GM21717 (cell line): ENCODE measurements around the gene TNFRSF1A.

ENCODE experiments used
- ATAC-seq: cut with Tn5 transposase; IDR thresholded peaks from one replicate; pipeline ENCODE4 v1.9.1; 2021; ENCODE audit warnings: mild to moderate bottlenecking, moderate library complexity; ENCODE audit not compliant: unreplicated experiment

Gene TNFRSF1A

GRCh38 chr12:6341417-6342139, at the start of gene TNFRSF1A:
TSS of gene TNFRSF1A (minus strand) at chr12:6342076. CDS start at chr12:6341814, 262 bp downstream.
- no peak for ATAC-seq

GRCh38 chr12:6391013-6391412, 49.1 kb upstream of the TNFRSF1A start:
- ATAC-seq, result no peak

- no peak for ATAC-seq
Observed at GRCh38 chr12:6390084-6390799, 48.4 kb upstream of the TNFRSF1A start.

GRCh38 chr12:6387541-6387940, 45.7 kb upstream of the TNFRSF1A start:
- no peak for ATAC-seq

GRCh38 chr12:6386491-6386890, 44.6 kb upstream of the TNFRSF1A start:
- ATAC-seq, result no peak

GRCh38 chr12:6386038-6386437, 44.2 kb upstream of the TNFRSF1A start:
- no peak for ATAC-seq

- no peak for ATAC-seq
Observed at GRCh38 chr12:6384499-6385436, 42.9 kb upstream of the TNFRSF1A start.

- no peak for ATAC-seq
Observed at GRCh38 chr12:6383572-6384498, 42.0 kb upstream of the TNFRSF1A start, which contains the start of gene LTBR. TSS of gene LTBR (plus strand) at chr12:6384162. CDS start at chr12:6384359, 197 bp downstream.

GRCh38 chr12:6382982-6383381, 41.1 kb upstream of the TNFRSF1A start:
- no peak for ATAC-seq

GRCh38 chr12:6382371-6382770, 40.5 kb upstream of the TNFRSF1A start:
- ATAC-seq, result no peak

- ATAC-seq, result no peak
Observed at GRCh38 chr12:6380141-6381121, 38.6 kb upstream of the TNFRSF1A start.

GRCh38 chr12:6378709-6379472, 37.0 kb upstream of the TNFRSF1A start:
- ATAC-seq, result no peak

- ATAC-seq, result no peak
Observed at GRCh38 chr12:6377667-6377994, 35.8 kb upstream of the TNFRSF1A start.

GRCh38 chr12:6376870-6377666, 35.2 kb upstream of the TNFRSF1A start:
- ATAC-seq, result no peak

- no peak for ATAC-seq
Observed at GRCh38 chr12:6376079-6376869, 34.4 kb upstream of the TNFRSF1A start.

GRCh38 chr12:6375269-6376078, 33.6 kb upstream of the TNFRSF1A start, which contains the start of gene SCNN1A:
TSS of gene SCNN1A (minus strand) at chr12:6375563. CDS start at chr12:6374783, 780 bp downstream.
- ATAC-seq, result no peak
